Measurements from ENCODE around the gene COL8A2. TPM values are rescaled to one million over a fixed set of nuclear protein-coding genes. Genes with fewer than 3 reads are reported as not detected.

COL8A2 gene
- total RNA-seq, 6 experiments from 2014 or later = 0.18 to 0.74 (median 0.52) TPM

DNA sequence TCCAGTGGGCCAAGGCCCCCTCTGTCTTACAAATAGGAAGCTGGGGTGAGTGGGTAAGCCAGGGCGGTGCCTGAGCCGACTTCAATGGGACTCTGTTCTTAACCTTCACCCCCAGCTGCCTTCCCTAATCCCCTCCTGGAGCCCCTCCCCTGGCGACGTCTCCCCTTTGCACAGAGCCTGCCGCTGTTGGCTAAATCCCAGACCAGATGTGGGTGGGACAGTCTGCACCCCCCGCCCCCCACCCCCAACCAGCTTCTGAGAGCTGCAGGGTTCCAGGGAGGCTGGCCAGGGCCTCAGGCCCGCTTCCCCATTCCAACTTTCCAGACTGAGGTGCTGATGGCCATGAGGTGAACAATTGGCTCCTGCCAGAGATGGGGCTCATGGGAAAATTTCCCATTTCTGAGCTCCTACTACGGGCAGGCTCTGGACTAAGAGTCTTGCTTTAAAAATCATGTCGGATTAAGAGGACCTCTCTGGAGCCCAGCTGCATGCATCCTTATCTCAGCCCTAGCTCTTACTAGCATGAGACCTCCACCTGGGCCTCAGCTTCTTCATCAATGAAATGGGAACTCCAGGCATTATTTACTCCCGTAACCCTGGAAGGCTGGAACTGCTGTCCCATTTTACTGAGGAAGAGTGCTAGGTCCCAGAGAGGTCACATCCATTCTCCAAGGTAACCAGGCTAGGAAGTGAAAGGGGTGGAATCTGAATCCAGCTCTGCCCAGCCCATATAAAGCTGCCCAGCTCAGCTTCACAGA lies 6.4 kb downstream of the COL8A2 start:
- WGBS (ENCODE audit: insufficient coverage, low coverage, low lambda C conversion rate, missing lambda C conversion rate) = 56% methylated on average over 4 of the region's 10 CpGs
- intact Hi-C loops (cut with DNase I) = no loop called here
- H3K27me3 ChIP-seq = no peaks in the 10 kb centered on the region
- H3K4me1 ChIP-seq = no peaks in the 10 kb centered on the region
- H3K27ac ChIP-seq = no peak overlapping the region
- DNase-seq (no peak), ATAC-seq (no peak)
- no peaks in the 10 kb centered on the region for H3K9me3 ChIP-seq
- no peaks in the 10 kb centered on the region for H3K36me3 ChIP-seq
- H3K4me3 ChIP-seq = no peak overlapping the region
- TF ChIP-seq, protein P1, sequence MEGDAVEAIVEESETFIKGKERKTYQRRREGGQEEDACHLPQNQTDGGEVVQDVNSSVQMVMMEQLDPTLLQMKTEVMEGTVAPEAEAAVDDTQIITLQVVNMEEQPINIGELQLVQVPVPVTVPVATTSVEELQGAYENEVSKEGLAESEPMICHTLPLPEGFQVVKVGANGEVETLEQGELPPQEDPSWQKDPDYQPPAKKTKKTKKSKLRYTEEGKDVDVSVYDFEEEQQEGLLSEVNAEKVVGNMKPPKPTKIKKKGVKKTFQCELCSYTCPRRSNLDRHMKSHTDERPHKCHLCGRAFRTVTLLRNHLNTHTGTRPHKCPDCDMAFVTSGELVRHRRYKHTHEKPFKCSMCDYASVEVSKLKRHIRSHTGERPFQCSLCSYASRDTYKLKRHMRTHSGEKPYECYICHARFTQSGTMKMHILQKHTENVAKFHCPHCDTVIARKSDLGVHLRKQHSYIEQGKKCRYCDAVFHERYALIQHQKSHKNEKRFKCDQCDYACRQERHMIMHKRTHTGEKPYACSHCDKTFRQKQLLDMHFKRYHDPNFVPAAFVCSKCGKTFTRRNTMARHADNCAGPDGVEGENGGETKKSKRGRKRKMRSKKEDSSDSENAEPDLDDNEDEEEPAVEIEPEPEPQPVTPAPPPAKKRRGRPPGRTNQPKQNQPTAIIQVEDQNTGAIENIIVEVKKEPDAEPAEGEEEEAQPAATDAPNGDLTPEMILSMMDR (IDR thresholded peaks at IDR 0.05) = no peak
- no peak for TF ChIP-seq POLR2A (IDR thresholded peaks at IDR 0.05)

DNA sequence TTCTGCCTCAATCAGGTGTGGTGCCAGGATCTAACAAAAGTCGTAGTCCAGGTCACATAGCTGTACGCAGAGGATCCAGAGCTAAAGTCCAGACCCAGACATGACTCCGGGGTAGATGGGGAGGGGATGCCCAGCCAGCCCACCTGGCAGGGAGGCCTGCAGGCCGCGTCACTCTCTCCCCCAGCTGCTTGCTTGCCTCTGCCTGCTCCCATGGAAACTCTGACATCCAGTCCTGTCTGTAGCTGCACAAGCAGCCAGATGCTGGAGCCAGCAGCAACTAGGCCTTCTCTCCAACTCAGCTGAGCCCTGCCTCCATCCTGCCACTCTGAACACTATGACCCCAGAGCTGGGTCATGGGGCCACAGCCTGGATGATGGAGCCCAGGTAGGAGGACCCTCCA lies 8.1 kb downstream of the COL8A2 start:
- H3K36me3 ChIP-seq = no peaks in the 10 kb centered on the region
- H3K4me1 ChIP-seq = no peaks in the 10 kb centered on the region
- no peaks in the 10 kb centered on the region for H3K27me3 ChIP-seq
- TF ChIP-seq, protein P1 (IDR thresholded peaks at IDR 0.05) = no peak
- TF ChIP-seq POLR2A (IDR thresholded peaks at IDR 0.05) = no peak
- H3K27ac ChIP-seq = no peak overlapping the region
- intact Hi-C loops (cut with DNase I) = no loop called here
- DNase-seq (no peak), ATAC-seq (no peak)
- WGBS (ENCODE audit: insufficient coverage, low coverage, low lambda C conversion rate, missing lambda C conversion rate) = no CpG with 5 or more reads among the region's 5 CpGs
- no peaks in the 10 kb centered on the region for H3K9me3 ChIP-seq
- H3K4me3 ChIP-seq = no peak overlapping the region

DNA sequence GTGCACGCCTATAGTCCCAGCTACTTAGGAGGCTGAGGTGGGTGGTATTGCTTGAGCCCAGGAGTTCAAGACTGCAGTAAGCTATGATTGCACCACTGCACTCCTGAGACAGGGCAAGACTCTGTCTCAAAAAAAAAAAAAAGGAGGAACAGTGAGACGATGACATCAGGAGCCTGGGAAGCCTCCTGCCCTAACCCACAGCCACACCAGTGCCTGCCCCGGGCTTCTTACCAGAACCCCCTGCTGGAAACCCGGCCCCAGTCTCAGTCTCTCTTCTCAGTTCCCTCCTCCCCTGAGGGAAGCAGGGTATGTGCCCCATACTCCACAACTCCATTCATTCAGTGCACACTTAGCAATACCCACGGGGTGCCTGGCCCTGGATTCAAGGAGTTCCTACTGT lies 9.1 kb downstream of the COL8A2 start:
- no peak for DNase-seq
- TF ChIP-seq, protein P1 (IDR thresholded peaks at IDR 0.05) = no peak
- no peak for TF ChIP-seq POLR2A (IDR thresholded peaks at IDR 0.05)
- Histone ChIP-seq H3K27ac (no peak overlapping the region), H3K4me1 (no peaks in the 10 kb centered on the region), H3K9me3 (no peaks in the 10 kb centered on the region), H3K36me3 (no peaks in the 10 kb centered on the region), H3K27me3 (no peaks in the 10 kb centered on the region), H3K4me3 (no peak overlapping the region)
- WGBS (ENCODE audit: insufficient coverage, low coverage, low lambda C conversion rate, missing lambda C conversion rate) = 36% methylated on average over 4 of the region's 5 CpGs
- intact Hi-C loops (cut with DNase I) = no loop called here
- ATAC-seq = peak in 2 of 4 donors; percentile 39 to 40

DNA sequence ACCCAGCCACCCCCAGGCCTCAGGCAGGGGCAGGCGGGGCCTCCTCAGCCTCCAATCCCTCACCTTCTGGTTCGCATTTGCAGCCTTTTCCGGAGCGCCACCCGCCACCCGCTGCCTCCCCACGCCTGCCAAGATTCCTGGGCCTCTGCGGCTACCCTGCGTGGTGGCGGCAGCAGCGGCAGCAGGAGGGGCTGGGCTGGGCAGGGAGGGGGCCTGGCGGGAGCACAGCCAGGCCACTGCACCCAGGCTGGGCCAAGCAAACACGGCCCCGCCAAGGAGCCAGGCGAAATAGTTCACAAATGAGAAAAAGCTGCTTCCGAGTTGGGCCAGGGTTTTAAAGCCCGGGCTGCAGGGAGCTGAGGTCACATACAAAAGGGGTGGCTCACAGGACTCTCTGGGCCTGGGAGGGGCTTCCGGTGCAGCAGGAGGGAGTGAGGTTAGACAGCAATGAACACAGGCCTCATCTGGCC lies 9.8 kb downstream of the COL8A2 start:
- ATAC-seq (no peak), DNase-seq (no peak)
- H3K36me3 ChIP-seq = no peaks in the 10 kb centered on the region
- TF ChIP-seq, protein P1 (IDR thresholded peaks at IDR 0.05) = no peak
- TF ChIP-seq POLR2A (IDR thresholded peaks at IDR 0.05) = no peak
- no peak overlapping the region for H3K27ac ChIP-seq
- no peaks in the 10 kb centered on the region for H3K27me3 ChIP-seq
- H3K4me3 ChIP-seq = no peak overlapping the region
- H3K9me3 ChIP-seq = no peaks in the 10 kb centered on the region
- 41% methylated on average over 2 of the region's 18 CpGs for WGBS (ENCODE audit: insufficient coverage, low coverage, low lambda C conversion rate, missing lambda C conversion rate)
- no peaks in the 10 kb centered on the region for H3K4me1 ChIP-seq
- intact Hi-C loops (cut with DNase I) = no loop called here

All from right lobe of liver (tissue), 6 donors.